WTC11 (cell line): ENCODE results near the gene PPP2R3A. TPM values are rescaled to one million over a fixed set of nuclear protein-coding genes. Genes with fewer than 3 reads are reported as not detected.

Experiments used
- ATAC-seq: fragments of 200-7000 bp; cut with Tn5 transposase; 2 replicates; pipeline ENCODE4 v1.10.0; 2021; ENCODE audit warnings: mild to moderate bottlenecking, moderate library complexity
- CTCF ChIA-PET: fragments of 300-600 bp; sonication (Branson Sonifier 250); formaldehyde crosslinking; loops from one replicate; lab custom pipeline; 2021; ENCODE audit warnings: antibody characterized with exemption; lab: Charles Lee
- POLR2A ChIA-PET: fragments of 350-600 bp; sonication (Branson Sonifier 250); formaldehyde crosslinking; loops from one replicate; lab custom pipeline; 2021; ENCODE audit warnings: antibody characterized with exemption; lab: Charles Lee
- DNase-seq: peaks from one replicate; pipeline ENCODE4 v3.0.0; 2021; ENCODE audit warnings: low spot score
- H3K27ac Mint-ChIP-seq: 2 replicates; pipeline ENCODE4 v1.8.0; 2021; ENCODE audit warnings: mixed read lengths
- H3K27me3 Mint-ChIP-seq: 2 replicates; pipeline ENCODE4 v1.8.0; 2021; ENCODE audit warnings: low read depth, mild to moderate bottlenecking, moderate library complexity, mixed read lengths
- H3K36me3 Mint-ChIP-seq: 2 replicates; pipeline ENCODE4 v1.8.0; 2021; ENCODE audit warnings: mixed read lengths
- H3K4me1 Mint-ChIP-seq: 2 replicates; pipeline ENCODE4 v1.8.0; 2022; ENCODE audit warnings: mixed read lengths
- H3K4me3 Mint-ChIP-seq: 2 replicates; pipeline ENCODE4 v1.8.0; 2021; ENCODE audit warnings: mild to moderate bottlenecking, moderate library complexity, mixed read lengths
- H3K9me3 Mint-ChIP-seq: 2 replicates; pipeline ENCODE4 v1.8.0; 2021; ENCODE audit warnings: mixed read lengths
- ATF6 ChIP-seq: sonication (generic); formaldehyde crosslinking; IDR thresholded peaks from 2 replicates; pipeline ENCODE4 v1.8.1; 2023; ENCODE audit warnings: mild to moderate bottlenecking, missing genetic modification reagents
- CREB1 ChIP-seq: sonication (generic); formaldehyde crosslinking; IDR thresholded peaks from 2 replicates; pipeline ENCODE4 v1.8.0; 2023; ENCODE audit warnings: mild to moderate bottlenecking, missing genetic modification reagents
- E2F1 ChIP-seq: sonication (generic); formaldehyde crosslinking; IDR thresholded peaks from 2 replicates; pipeline ENCODE4 v1.8.0; 2022; ENCODE audit warnings: mild to moderate bottlenecking, missing genetic modification reagents
- E2F4 ChIP-seq: sonication (generic); formaldehyde crosslinking; IDR thresholded peaks from 2 replicates; pipeline ENCODE4 v1.8.1; 2022; ENCODE audit warnings: low read depth, mild to moderate bottlenecking, moderate library complexity, missing genetic modification reagents, borderline replicate concordance
- FOXP4 ChIP-seq: sonication (generic); formaldehyde crosslinking; IDR thresholded peaks from 2 replicates; pipeline ENCODE4 v1.8.0; 2022; ENCODE audit warnings: mild to moderate bottlenecking, missing genetic modification reagents
- HMGA2 ChIP-seq: fragments of 250-450 bp; sonication (Bioruptor Pico); IDR thresholded peaks from 2 replicates; pipeline ENCODE4 v1.4.0; 2021; ENCODE audit warnings: mild to moderate bottlenecking, moderate library complexity
- HMGXB4 ChIP-seq: sonication (generic); formaldehyde crosslinking; IDR thresholded peaks from 2 replicates; pipeline ENCODE4 v1.8.1; 2023; ENCODE audit warnings: mild to moderate bottlenecking, moderate library complexity, missing genetic modification reagents
- JAZF1 ChIP-seq: fragments of 250-450 bp; sonication (Bioruptor Pico); IDR thresholded peaks from 2 replicates; pipeline ENCODE4 v1.9.0; 2021; ENCODE audit warnings: moderate library complexity, mild to moderate bottlenecking, inconsistent platforms
- JUN ChIP-seq: sonication (generic); formaldehyde crosslinking; IDR thresholded peaks from 2 replicates; pipeline ENCODE4 v1.8.0; 2023; ENCODE audit warnings: mild to moderate bottlenecking, missing genetic modification reagents
- NFE2L1 ChIP-seq: sonication (generic); formaldehyde crosslinking; IDR thresholded peaks from 2 replicates; pipeline ENCODE4 v1.8.1; 2023; ENCODE audit warnings: missing genetic modification reagents
- NR3C1 ChIP-seq: sonication (generic); formaldehyde crosslinking; conservative IDR thresholded peaks from 2 replicates; pipeline ENCODE4 v1.8.1; 2023; ENCODE audit warnings: low read depth, mild to moderate bottlenecking, missing genetic modification reagents
- OVOL2 ChIP-seq: fragments of 250-450 bp; sonication (Bioruptor Pico); IDR thresholded peaks from 2 replicates; pipeline ENCODE4 v1.9.0; 2021; ENCODE audit warnings: mild to moderate bottlenecking, borderline replicate concordance
- PRDM15 ChIP-seq: sonication (generic); formaldehyde crosslinking; IDR thresholded peaks from 2 replicates; pipeline ENCODE4 v1.8.0; 2022; ENCODE audit warnings: missing genetic modification reagents
- TEAD1 ChIP-seq: sonication (generic); formaldehyde crosslinking; IDR thresholded peaks from 2 replicates; pipeline ENCODE4 v1.8.0; 2022; ENCODE audit warnings: mild to moderate bottlenecking, missing genetic modification reagents
- ZNF263 ChIP-seq: sonication (generic); formaldehyde crosslinking; IDR thresholded peaks from 2 replicates; pipeline ENCODE4 v1.8.1; 2022; ENCODE audit warnings: low read depth, mild to moderate bottlenecking, moderate library complexity, missing genetic modification reagents
- ZNF317 ChIP-seq: sonication (generic); formaldehyde crosslinking; IDR thresholded peaks from 2 replicates; pipeline ENCODE4 v1.8.1; 2023; ENCODE audit warnings: low read depth, mild to moderate bottlenecking, moderate library complexity, missing genetic modification reagents, borderline replicate concordance
- ZNF425 ChIP-seq: fragments of 250-450 bp; sonication (Bioruptor Pico); conservative IDR thresholded peaks from 2 replicates; pipeline ENCODE4 v1.9.0; 2021; ENCODE audit warnings: mild to moderate bottlenecking
- total RNA-seq: library from RNA; stranded (reverse); gene quantifications from 3 replicates; pipeline ENCODE4 v1.2.3, GENCODE V29; 2021

The PPP2R3A gene
- total RNA-seq, 1 experiment from 2014 or later, result 13.1 TPM

GRCh38 chr3:136036306-136036705 is 70.8 kb downstream of the PPP2R3A start:
- no peak overlapping the region for H3K27ac Mint-ChIP-seq
- no peak for TF ChIP-seq ATF6 (CRISPR knock-in tag)
- no peak for TF ChIP-seq CREB1 (CRISPR knock-in tag)
- no peak for TF ChIP-seq OVOL2 (CRISPR knock-in tag)
- TF ChIP-seq ZNF263 (CRISPR knock-in tag), result no peak
- TF ChIP-seq E2F1 (CRISPR knock-in tag), result no peak
- no peak for TF ChIP-seq TEAD1 (CRISPR knock-in tag)
- TF ChIP-seq E2F4 (CRISPR knock-in tag), result no peak
- TF ChIP-seq HMGXB4, result no peak
- no peak for TF ChIP-seq JUN (CRISPR knock-in tag)
- no peak for TF ChIP-seq FOXP4
- no peak for TF ChIP-seq HMGA2 (CRISPR knock-in tag)
- TF ChIP-seq JAZF1 (CRISPR knock-in tag), result no peak
- TF ChIP-seq ZNF317 (CRISPR knock-in tag), result no peak
- no peak for TF ChIP-seq NFE2L1
- no peak for TF ChIP-seq ZNF425 (CRISPR knock-in tag)
- no peak for TF ChIP-seq NR3C1 (CRISPR knock-in tag)
- no peak for TF ChIP-seq PRDM15 (CRISPR knock-in tag)
- no peak overlapping the region for H3K4me3 Mint-ChIP-seq
- no peaks in the 10 kb centered on the region for H3K27me3 Mint-ChIP-seq
- ChIA-PET CTCF (interaction anchor here (1.3 to 1.4 kb wide), 2 partner anchors 131 to 299 kb away, joined by 4 read pairs; no protein-coding TSS in a partner anchor), POLR2A (no interaction called here)
- no peak for ATAC-seq
- peaks cover 8% of the 10 kb centered on the region; the same call in 1 of the 2 replicates for H3K9me3 Mint-ChIP-seq
- DNase-seq, result no peak
- 0 out of 2 replicates have a peak, but pooled peaks cover 2% of the 10 kb centered on the region for H3K4me1 Mint-ChIP-seq
- H3K36me3 Mint-ChIP-seq, result peaks cover 11% of the 10 kb centered on the region
